ENCODE measurements around the gene SLC9A9. TPM values are rescaled to one million over a fixed set of nuclear protein-coding genes. Genes with fewer than 3 reads are reported as not detected.
A peak's percentile ranks its signal among the peaks of the same experiment; 100 is the strongest.

The SLC9A9 gene
- total and polyA plus RNA-seq, 9 of the 15 experiments (the other 6 are each of a cell fraction or from before 2014, with no cell fraction given) = 0.03 to 0.13 TPM; not detected in 7

DNA sequence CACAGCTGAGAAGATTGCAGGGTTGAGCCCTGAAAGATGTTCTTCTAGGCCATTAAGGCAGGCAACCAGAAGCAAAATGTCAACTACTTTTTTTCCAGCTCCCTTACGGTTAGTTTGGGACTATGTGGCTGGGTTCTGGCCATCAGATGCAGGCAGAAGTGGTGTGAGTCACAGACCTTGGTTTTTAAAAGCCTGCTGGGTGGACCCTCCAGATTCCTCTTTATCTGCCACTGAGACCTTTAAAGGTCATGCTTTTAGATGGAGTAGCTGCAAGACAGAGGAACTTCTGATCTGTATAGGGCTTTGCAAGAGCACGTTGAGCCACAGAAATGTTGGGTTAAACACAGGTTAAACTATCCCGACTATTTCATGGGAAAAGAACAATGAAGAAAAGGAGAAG, 625.8 kb downstream of the SLC9A9 start (continued):
- TF ChIP-seq POLR3A (IDR thresholded peaks at IDR 0.05; ENCODE audit: borderline replicate concordance, extremely low read depth, insufficient read depth, insufficient read length) = no peak
- TF ChIP-seq ZNF507 (tag; conservative IDR thresholded peaks at IDR 0.05) = no peak
- no peak for TF ChIP-seq SAFB (IDR thresholded peaks at IDR 0.05; ENCODE audit: borderline replicate concordance, low read depth, low read length)
- TF ChIP-seq, protein P1, sequence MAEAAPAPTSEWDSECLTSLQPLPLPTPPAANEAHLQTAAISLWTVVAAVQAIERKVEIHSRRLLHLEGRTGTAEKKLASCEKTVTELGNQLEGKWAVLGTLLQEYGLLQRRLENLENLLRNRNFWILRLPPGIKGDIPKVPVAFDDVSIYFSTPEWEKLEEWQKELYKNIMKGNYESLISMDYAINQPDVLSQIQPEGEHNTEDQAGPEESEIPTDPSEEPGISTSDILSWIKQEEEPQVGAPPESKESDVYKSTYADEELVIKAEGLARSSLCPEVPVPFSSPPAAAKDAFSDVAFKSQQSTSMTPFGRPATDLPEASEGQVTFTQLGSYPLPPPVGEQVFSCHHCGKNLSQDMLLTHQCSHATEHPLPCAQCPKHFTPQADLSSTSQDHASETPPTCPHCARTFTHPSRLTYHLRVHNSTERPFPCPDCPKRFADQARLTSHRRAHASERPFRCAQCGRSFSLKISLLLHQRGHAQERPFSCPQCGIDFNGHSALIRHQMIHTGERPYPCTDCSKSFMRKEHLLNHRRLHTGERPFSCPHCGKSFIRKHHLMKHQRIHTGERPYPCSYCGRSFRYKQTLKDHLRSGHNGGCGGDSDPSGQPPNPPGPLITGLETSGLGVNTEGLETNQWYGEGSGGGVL (CRISPR knock-in tag; IDR thresholded peaks at IDR 0.05) = no peak
- no peak for TF ChIP-seq BCL6 (CRISPR knock-in tag; IDR thresholded peaks at IDR 0.05)
- no peak for TF ChIP-seq TBP (optimal IDR thresholded peaks at IDR 0.05; ENCODE audit: low read depth, low read length)
- TF ChIP-seq, protein P2, sequence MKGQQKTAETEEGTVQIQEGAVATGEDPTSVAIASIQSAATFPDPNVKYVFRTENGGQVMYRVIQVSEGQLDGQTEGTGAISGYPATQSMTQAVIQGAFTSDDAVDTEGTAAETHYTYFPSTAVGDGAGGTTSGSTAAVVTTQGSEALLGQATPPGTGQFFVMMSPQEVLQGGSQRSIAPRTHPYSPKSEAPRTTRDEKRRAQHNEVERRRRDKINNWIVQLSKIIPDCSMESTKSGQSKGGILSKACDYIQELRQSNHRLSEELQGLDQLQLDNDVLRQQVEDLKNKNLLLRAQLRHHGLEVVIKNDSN (CRISPR knock-in tag; IDR thresholded peaks at IDR 0.05) = no peak
- no peak for TF ChIP-seq CCAR2 (IDR thresholded peaks at IDR 0.05; ENCODE audit: low read depth, low read length)
- TF ChIP-seq FOXP1 (CRISPR knock-in tag; IDR thresholded peaks at IDR 0.05) = no peak
- 0 out of 2 replicates have a peak, but pooled peaks have one; percentile 21 for TF ChIP-seq CREM (IDR thresholded peaks at IDR 0.05; ENCODE audit: low read depth)
- no peak for TF ChIP-seq PML (IDR thresholded peaks at IDR 0.05; ENCODE audit: low read length)
- no peak for TF ChIP-seq SETDB1 (IDR thresholded peaks at IDR 0.05; ENCODE audit: low read length)
- peak; percentile 94 for TF ChIP-seq KDM1A (IDR thresholded peaks at IDR 0.05)
- no peak for TF ChIP-seq SUPT5H (IDR thresholded peaks at IDR 0.05)
- TF ChIP-seq, protein P3, sequence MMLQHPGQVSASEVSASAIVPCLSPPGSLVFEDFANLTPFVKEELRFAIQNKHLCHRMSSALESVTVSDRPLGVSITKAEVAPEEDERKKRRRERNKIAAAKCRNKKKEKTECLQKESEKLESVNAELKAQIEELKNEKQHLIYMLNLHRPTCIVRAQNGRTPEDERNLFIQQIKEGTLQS (IDR thresholded peaks at IDR 0.05) = no peak
- TF ChIP-seq, protein P3 (CRISPR knock-in tag; conservative IDR thresholded peaks at IDR 0.05) = no peak
- no peak for TF ChIP-seq DACH1 (IDR thresholded peaks at IDR 0.05; ENCODE audit: partially characterized antibody)
- TF ChIP-seq MXI1 (IDR thresholded peaks at IDR 0.05; ENCODE audit: low read depth, low read length) = no peak
- TF ChIP-seq ADNP (tag; IDR thresholded peaks at IDR 0.05) = no peak
- TF ChIP-seq, protein P4, sequence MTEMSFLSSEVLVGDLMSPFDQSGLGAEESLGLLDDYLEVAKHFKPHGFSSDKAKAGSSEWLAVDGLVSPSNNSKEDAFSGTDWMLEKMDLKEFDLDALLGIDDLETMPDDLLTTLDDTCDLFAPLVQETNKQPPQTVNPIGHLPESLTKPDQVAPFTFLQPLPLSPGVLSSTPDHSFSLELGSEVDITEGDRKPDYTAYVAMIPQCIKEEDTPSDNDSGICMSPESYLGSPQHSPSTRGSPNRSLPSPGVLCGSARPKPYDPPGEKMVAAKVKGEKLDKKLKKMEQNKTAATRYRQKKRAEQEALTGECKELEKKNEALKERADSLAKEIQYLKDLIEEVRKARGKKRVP (CRISPR knock-in tag; IDR thresholded peaks at IDR 0.05) = no peak
- TF ChIP-seq, protein P5, sequence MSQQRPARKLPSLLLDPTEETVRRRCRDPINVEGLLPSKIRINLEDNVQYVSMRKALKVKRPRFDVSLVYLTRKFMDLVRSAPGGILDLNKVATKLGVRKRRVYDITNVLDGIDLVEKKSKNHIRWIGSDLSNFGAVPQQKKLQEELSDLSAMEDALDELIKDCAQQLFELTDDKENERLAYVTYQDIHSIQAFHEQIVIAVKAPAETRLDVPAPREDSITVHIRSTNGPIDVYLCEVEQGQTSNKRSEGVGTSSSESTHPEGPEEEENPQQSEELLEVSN (IDR thresholded peaks at IDR 0.05; ENCODE audit: borderline replicate concordance in 1 of 2, extremely low read depth in 1 of 2, insufficient read depth in 1 of 2, insufficient read length in 1 of 2, low read depth in 1 of 2, low read length in 1 of 2, poor library complexity in 1 of 2, severe bottlenecking in 1 of 2) = no peak
- TF ChIP-seq, protein P6, sequence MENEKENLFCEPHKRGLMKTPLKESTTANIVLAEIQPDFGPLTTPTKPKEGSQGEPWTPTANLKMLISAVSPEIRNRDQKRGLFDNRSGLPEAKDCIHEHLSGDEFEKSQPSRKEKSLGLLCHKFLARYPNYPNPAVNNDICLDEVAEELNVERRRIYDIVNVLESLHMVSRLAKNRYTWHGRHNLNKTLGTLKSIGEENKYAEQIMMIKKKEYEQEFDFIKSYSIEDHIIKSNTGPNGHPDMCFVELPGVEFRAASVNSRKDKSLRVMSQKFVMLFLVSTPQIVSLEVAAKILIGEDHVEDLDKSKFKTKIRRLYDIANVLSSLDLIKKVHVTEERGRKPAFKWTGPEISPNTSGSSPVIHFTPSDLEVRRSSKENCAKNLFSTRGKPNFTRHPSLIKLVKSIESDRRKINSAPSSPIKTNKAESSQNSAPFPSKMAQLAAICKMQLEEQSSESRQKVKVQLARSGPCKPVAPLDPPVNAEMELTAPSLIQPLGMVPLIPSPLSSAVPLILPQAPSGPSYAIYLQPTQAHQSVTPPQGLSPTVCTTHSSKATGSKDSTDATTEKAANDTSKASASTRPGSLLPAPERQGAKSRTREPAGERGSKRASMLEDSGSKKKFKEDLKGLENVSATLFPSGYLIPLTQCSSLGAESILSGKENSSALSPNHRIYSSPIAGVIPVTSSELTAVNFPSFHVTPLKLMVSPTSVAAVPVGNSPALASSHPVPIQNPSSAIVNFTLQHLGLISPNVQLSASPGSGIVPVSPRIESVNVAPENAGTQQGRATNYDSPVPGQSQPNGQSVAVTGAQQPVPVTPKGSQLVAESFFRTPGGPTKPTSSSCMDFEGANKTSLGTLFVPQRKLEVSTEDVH (IDR thresholded peaks at IDR 0.05; ENCODE audit: low read depth, partially characterized antibody) = no peak
